NCI-H1105 treated with DMSO at 0.1 percent for 48 hours (cell line): ENCODE measurements around the gene RFXAP.

Experiments used
- DNase-seq: peaks from one replicate; lab custom pipeline; 2025; lab: John Stamatoyannopoulos, UW

The RFXAP gene

DNA sequence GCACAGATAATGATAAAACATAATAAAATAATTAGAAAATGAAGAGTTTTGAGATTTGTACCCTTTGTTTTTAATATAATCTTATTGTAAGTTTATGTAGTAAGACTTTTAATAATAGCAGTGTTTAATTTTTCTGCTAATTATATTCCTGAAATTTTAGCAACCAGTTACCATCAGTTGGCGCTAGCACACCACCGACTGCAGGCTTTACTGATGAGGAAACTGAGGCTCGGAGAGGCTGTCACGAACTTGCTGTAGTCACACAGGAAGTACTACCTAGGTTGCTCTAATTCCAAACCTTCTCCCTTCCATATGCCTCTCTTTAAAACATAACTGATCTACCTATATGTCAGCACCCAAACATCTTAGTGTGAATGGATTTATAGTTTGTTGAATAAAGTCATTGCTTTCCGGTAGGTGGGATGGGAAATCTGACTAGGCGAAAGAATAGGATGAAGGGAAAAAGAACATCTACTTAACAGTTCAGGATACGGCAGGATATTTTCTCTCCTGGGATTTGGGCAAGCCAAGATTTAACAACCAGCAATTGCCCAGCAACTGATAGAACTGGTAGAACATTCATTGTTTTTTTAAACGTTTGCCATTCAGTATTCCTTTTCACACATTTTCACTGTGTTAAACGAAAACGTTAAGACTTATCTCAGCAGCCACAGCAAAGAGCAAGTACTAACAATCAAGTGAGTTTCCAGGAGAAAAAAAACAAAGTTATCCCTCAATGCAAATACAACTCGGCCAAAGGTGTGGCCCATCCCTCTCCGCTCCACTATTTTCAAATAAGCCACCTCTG, 822 bp upstream of the RFXAP start:
- no peak for DNase-seq

DNA sequence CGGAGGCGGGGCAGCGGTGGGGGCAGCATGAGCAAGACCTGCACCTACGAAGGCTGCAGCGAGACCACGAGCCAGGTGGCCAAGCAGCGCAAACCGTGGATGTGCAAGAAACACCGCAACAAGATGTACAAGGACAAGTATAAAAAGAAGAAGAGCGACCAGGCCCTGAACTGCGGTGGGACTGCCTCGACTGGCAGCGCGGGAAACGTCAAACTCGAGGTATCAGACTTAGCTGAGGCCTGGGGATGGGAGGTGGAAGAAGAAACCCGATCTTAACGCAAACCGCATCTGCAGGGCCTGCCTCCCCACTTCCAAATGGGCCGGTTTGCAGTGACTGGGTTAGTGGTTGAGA, 693 bp downstream of the RFXAP start:
- DNase-seq = peak; percentile 14

DNA sequence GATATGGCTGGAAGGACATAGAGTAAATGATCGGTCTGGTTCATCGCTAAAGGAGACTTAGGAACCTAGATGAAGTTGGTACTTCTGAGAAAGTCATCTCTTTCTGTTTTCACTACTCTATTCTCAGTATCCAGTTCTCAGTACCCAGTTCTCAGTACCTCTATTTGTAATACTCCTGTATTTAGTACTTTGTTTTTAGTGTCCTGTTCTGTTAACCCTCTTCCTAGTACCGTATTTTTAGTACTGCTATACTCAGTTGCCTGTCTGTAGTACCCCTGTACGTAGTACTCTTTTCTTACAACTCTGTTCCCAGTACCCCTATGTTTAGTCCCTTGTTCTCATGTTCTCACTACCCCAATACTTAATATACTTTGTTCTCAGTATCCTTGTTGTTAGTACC, 1.2 kb downstream of the RFXAP start:
- DNase-seq = no peak

DNA sequence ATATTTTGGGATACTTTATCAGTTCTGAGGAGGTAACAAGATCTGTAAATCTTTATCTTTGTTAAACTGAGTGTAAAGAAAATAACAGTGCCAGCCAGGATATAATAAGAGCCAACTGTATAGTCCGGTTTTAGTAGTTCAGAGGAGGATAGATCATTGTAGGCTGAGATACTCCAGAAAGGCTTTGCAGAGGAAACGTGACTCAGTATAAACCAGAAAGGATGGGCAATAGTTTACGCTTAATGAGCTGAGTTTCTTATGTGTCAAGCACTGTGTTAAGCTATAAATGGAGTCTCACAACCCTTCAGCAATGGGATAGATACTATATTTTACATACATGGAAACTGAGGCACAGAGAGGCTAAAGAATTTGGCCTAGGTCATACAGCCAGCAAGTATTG, 3.8 kb downstream of the RFXAP start:
- DNase-seq = no peak

DNA sequence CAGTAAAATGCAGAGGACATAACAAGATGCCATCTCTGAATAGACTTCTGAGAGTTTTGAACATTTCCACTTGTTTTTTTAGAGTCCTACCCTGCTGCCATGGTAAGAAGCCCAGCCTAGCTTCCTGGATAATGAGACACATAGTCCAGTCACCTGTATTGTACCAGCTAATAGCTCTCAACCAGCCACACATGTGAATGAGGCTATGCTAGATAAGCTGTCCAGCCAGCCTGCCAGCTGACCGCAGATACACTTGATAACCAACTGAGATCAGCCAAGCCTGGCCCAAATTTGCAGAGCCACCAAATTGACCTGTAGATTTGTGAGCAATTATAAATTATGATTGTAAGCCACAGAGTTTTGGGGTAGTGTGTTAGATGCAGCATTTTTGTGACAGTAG, 10.7 kb downstream of the RFXAP start:
- DNase-seq = no peak

DNA sequence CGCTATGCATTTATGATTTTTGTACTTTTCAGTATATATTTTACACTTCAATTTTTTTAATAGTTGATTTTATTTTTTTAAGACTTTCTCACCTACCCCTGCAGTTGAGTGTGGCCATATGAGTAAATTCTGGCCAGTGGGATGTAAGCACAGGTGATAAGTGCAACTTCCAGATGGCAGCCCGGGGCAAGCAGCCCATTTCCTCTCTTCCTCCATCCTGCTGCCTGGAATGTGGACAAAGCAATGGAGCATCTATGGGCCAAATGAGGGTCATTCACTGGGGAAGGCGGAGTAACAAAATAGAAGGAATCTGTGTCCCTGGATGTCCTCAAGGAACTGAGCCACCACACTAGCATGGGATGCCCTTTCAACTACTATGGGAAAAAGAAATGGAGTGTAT, 12.3 kb downstream of the RFXAP start:
- DNase-seq = no peak

DNA sequence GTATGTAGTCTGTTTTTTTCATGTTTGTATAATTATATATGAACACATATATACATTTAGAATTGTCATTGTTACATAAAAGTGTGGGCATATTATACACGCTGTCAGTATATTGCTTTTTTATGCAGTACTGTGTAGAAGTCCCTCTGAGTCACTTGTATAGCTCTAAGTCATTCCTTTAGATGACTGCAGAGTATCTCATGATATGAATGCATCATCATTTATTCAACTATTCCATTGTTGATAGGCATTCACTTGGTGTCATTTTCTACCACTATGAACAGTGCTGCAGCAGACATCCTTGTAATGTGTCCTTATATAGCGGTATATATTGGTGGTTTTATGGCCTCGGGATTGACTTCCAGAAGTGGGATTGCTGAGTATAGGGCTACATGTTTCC, 15.3 kb downstream of the RFXAP start:
- DNase-seq = no peak

DNA sequence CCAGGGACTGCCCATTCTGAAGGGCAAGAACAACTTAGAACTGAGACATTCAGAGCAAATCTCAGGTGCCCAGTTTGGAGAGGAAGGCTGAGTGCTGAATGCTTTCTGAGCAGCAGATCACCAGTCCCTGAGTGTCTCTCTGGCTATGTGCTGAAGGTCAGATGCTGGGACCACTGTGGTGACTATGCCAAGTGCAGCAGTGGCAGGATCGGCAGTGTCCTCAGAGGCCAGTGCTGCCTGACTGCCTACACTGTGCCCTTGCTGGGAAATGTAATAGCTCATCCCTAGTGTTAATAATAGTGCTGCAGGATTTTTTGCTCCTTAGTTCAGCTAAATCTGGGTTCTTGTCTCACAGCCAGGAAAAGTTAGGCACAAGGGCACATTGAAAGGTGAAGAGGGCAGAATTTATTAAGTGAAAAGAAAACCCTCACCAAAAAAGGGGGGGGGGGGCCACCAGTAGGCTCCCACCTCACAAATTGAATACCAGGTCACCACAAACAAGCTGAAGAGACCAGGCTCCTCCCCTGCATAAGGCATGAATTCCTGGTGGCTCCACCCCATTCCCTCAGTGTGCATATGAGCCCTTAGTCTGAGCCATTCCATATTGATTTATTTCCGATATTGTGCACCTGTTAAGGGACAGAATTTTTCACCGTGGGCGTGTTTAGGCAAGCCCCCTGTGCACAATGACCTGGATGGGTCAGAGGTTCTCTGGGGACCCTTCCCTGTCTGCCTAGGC, 18.5 kb downstream of the RFXAP start:
- DNase-seq = no peak

DNA sequence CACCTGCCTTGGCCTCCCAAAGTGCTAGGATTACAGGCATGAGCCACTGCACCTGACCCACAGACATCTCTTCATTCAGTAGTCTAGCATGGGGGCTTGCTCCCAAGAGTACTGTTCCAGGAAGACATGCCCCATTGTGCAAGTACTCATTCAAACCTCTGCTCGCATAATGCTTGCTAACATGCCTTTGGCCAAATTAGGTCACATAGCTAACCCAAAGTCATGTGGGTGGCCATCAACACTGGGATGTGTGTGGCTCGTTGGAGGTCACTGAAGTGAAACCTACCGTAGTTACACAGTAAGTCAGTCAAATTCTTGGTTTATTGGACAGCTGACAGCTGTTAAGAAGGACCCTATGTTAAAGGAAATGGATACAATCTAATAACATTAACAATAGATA, 20.3 kb downstream of the RFXAP start:
- DNase-seq = no peak

DNA sequence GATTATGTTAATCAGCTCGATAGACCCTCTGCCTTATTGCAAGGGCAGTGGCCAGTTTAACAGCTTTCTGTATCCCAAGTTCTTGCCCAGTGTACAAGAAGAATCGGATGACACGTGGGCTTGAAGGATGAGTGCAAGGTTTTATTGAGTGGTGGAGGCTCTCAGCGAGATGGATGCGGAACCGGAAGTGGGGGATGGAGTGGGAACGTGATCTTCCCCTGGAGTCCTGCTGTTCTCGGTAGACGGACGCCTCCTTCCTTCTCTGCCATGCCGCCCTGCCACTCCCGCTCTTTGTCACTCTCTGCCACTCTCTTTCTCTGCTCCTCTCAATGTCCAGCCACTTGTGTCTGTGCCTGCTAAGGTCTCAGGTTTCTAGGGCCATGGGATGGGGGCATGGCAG, 21.0 kb downstream of the RFXAP start:
- DNase-seq = peak; percentile 55

DNA sequence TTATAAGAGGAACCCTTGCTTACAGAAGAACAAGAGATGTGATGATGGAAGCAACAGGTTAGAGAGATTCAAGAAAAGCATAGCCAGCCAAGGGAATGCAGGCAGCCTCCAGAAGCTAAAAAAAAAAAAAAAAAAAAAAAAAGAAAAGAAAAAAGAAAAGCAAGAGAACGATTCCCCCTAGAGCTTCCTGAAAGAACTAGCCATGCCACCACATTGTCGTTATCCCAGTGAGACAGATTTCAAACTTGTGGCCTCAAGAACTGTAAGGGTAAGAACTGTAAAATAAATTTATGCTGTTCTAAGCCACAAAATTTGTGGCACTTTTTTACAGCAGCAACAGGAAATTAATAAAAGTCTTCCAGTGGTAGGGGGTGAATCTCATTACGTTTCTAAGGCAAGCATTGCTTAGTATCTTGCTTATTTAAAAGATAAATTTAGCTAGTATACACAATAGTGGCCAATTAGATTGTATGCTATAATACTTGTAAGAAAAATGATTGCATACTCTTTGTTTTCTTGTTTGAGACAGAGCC, 21.8 kb downstream of the RFXAP start:
- DNase-seq = no peak

DNA sequence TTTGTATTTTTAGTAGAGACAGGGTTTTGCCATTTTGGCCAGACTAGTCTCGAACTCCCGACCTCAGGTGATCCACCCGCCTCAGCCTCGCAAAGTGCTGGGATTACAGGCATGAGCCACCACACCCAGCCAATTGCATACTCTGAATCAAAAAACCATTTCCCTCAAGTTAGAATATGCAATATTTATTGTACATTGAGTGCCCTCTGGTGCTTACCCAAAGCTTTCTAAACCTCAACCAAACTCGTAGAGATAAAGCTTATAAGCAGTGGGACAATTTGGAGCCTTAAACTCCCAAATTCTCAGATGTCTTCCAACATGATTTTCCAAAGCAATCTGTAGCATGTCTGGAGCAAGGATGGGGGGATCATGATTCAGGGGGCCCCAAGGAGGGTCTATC, 22.4 kb downstream of the RFXAP start:
- DNase-seq = peak; percentile 7

DNA sequence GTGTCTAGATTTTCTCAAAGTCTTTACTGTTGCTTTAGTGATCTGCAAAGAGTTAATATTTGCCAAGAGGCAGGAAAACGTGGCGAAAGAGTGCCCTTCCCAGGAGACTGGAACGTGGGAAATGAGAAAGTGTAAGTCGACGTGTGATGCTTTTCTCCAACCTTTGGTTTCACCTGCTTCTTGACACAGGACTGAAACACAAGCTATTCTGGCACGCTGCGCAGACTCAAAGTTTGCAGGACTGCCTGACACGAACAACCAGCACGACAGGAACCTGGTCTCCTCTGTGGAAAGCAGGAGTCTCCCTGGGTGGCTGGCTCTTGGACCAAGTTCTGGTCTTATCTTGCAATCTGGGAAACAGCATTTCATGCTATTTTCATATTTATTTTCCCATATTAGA, 28.6 kb downstream of the RFXAP start:
- no peak for DNase-seq

DNA sequence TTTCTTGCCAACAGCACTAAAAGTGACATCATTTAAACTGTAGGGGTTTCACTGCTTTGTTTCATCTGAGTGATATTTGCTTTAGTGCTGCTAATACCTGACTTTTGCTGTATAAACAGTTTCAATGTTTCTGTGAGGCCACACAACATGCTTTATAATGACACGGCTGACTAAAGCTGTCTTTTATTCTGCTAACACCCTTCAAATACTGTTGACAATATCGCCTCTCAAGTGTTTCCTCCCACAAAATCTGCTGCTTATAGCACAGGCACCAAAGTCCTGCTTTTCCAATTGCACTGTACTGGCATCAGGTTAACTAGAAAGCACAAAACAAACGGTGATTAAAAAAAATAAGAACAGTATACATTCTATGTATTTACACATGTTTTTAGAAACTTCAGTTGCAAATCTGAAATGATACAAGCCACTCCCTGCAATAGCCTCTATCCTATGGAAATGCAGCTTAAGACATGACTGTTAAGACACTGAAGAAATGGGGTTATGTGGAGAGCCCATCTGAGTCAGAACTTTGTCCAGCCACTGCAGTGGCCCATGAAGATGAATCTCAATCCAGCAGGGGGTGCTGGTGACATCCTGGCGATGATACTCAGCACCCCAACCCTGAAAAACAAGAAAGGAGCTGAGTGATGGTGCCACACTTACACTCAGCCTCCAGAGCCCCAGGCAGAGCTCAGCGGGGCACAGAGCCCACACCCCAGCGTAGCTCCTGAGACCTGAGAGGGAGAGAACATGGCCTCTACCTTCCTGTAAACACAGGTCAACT, 29.4 kb downstream of the RFXAP start:
- no peak for DNase-seq

DNA sequence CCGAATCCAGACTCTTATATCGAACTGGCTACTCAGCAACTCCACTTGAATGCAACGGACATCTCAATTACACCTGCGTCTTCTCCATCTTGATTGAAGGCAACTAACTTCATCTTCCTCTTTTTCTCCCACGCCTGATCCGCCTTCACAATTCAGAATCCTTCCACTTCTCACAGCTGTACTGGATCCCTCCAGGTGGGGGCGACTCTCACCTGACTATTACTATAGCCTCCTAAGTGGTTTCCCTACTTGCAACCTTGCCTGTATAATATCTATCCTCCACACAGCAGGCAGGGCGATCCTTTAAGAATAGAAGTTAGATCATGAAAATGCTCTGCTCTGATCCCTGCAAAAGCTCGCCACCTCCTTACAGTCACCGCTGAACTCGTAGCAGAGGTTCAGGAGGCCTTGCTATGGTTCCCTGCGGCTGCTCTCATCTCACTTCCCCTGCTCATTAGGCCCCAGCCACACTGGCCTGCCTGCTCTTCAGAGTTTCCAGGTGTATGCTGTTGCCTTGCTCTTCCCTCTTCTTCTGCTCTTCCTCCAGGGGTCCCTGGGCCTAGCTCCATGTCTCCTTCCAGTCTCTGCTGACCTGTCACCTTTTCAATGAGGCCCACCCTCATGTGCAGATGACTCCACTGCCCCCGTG, 31.9 kb downstream of the RFXAP start:
- no peak for DNase-seq

DNA sequence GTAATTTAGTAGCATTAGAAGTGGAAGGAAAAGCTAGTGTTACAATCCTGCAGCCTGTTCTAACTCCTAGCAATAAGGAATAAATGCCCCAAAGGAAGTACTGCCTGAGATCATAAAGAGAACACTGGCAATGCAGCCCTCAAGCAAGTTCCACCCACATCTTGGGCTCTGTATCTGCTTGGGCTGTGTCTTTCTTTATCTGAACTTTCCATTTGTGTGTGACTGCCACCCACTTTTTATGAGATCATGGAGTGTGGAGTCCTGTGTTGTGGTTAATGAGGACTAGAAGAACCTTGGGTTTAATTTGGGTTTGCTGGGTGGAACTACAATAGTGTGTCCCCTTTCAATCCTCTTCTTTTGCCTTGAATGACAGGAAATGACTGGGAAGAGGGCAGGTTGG, 38.2 kb downstream of the RFXAP start:
- DNase-seq = no peak

DNA sequence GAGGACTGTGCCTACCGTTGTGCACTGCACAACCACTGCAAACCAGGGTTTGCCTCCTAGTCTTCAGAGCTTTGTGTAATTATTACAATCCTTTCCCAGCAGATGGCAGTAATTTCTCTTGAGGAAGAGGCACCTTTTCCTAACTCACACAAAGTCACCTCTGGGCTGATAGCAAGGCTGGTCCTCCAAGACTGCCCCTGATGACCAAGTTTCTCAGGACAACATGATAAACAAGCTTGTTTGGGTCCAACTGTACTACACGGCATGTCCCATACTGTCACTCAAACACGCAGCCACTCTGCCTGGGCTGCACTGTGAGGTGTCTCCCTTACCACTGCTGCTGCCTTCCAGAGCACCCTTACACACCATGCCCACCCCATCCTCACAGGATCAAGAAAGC, 39.3 kb downstream of the RFXAP start:
- peak; percentile 62 for DNase-seq

DNA sequence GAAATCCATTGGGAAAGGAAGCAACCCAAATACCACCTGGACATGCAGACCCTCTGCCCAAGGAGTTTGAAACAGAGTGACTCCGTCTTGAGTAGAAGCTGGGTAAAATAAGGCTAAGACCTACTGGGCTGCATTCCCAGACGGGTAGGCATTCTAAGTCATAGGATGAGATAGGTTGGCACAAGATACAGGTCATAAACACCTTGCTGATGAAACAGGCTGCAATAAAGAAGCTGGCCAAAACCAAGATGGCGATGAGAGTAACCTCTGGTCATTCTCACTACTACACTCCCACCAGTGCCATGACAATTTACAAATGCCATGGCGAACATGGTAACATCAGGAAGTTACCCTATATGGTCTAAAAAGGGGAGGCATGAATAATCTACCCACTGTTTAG, 40.2 kb downstream of the RFXAP start:
- no peak for DNase-seq

DNA sequence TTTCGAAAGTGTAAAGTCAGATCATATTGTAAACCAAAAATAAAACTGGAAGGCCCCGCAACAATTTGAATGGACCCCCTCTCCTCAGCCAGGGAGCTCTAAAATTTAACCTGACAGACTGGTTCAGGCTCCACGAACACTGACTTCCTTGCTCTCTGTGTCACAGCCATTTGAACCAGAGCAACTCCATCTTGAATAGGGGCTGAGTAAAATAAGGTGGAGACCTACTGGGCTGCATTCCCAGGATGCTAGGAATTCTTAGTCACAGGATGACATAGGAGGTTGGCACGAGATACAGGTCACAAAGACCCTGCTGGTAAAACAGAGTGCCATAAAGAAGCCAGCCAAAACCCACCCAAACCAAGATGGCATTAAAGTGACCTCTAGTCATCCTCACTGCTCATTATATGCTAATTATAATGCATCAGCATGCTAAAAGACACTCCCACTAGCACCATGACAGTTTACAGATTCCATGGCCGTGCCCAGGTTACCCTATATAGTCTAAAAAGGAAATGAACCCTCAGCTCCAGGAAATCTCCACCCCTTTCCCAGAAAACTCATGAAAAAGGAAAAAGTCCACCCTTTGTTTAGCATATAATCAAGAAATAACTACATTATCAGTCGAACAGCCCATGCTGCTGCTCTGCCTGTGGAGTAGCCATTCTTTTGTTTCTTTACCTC, 43.1 kb downstream of the RFXAP start:
- no peak for DNase-seq

DNA sequence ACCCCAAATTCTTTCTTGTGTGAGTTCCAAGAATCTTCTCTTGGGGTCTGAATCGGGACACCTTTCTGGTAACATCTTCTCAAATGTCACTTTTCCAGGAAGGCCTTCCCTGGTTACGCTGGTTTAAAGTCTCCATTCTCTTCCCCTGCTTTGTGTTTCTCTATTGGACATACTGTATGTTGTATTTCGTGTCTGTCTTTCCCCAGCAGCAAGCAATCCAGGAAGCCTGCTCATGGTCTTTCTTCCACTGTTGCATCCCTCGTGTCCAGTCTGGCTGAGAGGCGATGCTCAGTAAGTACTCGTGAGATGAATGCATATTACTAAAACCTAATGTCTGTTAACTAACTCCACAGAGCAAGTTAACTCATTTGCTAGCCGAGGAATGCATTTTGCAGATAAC, 43.7 kb downstream of the RFXAP start:
- no peak for DNase-seq

DNA sequence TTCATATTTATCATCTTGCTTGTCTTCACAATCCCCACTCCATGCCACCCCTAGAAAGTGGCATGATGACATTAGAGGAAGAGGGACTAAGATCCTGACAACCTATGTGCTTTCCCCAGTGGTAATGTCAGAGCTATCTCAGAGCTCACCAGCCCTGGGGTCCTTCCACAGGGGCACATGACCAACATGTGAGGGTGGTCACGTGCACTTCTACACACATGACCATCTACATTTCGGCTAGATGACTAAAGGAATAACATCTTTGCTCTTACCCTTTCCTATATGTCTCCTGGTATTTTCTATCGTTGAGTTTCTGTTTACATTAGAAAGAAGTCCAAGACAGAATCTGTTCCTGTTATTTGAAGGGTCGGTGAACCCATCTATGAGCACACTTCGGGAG, 46.2 kb downstream of the RFXAP start:
- DNase-seq = no peak

DNA sequence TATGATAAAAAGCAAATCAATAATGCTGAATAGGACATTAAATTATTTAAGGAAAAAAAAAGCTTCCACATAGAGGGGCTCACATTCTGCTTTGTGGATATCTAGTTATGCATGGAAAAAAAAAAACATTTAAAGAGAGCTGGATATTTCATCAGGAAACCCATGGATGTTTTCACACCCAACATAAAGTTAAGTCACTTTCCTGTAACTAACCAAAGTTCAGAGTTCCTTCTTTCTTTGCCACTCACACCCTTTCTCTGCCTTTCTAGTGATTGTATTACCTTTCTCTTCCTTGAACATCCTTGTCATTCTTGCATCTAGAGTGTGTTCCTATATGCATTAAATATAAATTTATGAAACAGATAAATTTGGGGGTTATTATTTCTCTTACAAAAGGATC, 47.2 kb downstream of the RFXAP start:
- no peak for DNase-seq
